ENCODE measurements around the gene ARHGAP21. TPM values are rescaled to one million over a fixed set of nuclear protein-coding genes. Genes with fewer than 3 reads are reported as not detected.

ARHGAP21 gene
- total RNA-seq, 1 experiment from 2014 or later: 115 TPM

DNA sequence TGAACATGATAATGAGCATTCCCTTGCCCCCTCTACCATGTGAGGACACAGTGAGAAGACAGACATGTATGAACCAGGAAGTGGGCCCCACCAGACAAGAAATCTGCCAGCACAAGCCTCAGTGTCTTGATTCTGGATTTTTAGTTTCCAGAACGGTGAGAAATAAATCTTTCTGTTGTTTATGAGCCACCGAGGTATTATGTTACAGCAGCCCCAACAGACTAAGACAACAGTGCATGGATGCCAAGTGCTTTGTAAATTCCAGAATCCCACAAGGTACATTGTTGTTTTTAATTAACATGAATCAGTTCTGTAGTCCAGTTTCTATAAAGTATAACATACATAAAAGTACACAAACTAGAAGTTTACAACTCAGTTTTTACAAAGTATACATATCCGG is 162.2 kb downstream of the ARHGAP21 start:
- no peak overlapping the region for H3K4me2 ChIP-seq
- no peak overlapping the region for H3K27ac ChIP-seq
- BruUV-seq (replicated peaks): no TSS peak
- no peaks in the 10 kb centered on the region for H3K4me1 ChIP-seq (replicated peaks; ENCODE audit: insufficient read depth)
- H3K27me3 ChIP-seq (ENCODE audit: insufficient read depth, low read depth): no peaks in the 10 kb centered on the region
- no peaks in the 10 kb centered on the region for H3K9me2 ChIP-seq (ENCODE audit: insufficient read depth)
- H3F3A ChIP-seq (ENCODE audit: insufficient read depth, low read depth): no peaks in the 10 kb centered on the region
- H3K9me3 ChIP-seq (ENCODE audit: insufficient read depth, low read depth): no peaks in the 10 kb centered on the region
- H3K79me2 ChIP-seq (ENCODE audit: low read depth): no peaks in the 10 kb centered on the region
- no peak overlapping the region for H3K4me3 ChIP-seq
- no peaks in the 10 kb centered on the region for H4K20me1 ChIP-seq (ENCODE audit: insufficient read depth)
- intact Hi-C loops (cut with micrococcal nuclease; ENCODE audit: unreplicated experiment): no loop called here
- ChIA-PET CTCF (no interaction called here), POLR2A (ENCODE audit: unreplicated experiment) (no interaction called here)
- no peaks in the 10 kb centered on the region for H3K36me3 ChIP-seq (ENCODE audit: low read depth)
- TF ChIP-seq, protein P1, sequence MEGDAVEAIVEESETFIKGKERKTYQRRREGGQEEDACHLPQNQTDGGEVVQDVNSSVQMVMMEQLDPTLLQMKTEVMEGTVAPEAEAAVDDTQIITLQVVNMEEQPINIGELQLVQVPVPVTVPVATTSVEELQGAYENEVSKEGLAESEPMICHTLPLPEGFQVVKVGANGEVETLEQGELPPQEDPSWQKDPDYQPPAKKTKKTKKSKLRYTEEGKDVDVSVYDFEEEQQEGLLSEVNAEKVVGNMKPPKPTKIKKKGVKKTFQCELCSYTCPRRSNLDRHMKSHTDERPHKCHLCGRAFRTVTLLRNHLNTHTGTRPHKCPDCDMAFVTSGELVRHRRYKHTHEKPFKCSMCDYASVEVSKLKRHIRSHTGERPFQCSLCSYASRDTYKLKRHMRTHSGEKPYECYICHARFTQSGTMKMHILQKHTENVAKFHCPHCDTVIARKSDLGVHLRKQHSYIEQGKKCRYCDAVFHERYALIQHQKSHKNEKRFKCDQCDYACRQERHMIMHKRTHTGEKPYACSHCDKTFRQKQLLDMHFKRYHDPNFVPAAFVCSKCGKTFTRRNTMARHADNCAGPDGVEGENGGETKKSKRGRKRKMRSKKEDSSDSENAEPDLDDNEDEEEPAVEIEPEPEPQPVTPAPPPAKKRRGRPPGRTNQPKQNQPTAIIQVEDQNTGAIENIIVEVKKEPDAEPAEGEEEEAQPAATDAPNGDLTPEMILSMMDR (conservative IDR thresholded peaks at IDR 0.05): no peak
- no peak for TF ChIP-seq EZH2 (IDR thresholded peaks at IDR 0.05; ENCODE audit: low read depth)
- no peak for DNase-seq
- no peak overlapping the region for H2AFZ ChIP-seq

DNA sequence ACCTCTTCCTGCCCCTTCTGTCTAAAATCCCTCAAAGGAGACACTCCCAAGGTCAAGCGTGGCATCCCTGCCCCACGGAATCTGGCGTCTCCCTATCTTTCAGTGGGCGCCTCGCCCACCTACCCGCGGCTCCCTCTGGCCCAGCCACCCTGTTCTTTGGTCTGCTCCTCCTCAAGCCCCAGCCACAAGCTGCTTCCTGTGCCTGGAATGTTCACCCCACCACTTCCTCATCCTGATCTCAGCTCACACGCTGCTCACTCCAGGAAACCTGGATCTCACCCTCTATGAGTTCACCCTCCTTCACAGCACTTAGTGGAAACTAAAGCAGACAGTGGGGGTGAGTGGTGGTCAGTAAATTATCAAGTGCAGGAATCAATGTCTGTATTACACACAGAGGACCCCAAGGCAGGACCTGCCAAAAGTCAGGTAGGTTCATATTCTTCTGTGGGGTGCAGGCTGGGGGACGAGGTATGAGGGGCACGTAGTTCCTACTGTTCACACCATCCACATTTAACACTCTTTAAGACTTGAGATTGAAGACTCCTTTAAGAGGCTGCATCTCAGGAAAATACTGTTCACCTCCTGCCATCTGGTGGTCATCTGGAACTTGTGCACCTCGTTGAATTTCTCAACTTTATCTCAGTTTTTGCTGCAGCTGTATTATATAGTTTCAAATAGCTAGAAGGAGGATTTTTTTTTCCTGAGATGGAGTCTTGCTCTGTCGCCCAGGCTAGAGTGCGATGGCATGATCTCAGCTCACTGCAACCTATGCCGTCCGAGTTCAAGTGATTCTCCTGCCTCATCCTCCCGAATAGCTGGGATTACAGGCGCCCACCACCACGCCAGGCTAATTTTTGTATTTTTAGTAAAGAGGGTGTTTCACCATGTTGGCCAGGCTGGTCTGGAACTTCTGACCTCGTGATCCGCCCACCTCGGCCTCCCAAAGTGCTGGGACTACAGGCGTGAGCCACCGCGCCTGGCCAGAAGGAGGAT is 166.6 kb downstream of the ARHGAP21 start:
- DNase-seq: peak in 1 of 2 experiments; percentile 47
- ChIA-PET CTCF (interaction anchor here (0.7 kb wide), 1 partner anchor 66 kb away, joined by 3 read pairs; no protein-coding TSS in a partner anchor), POLR2A (ENCODE audit: unreplicated experiment) (no interaction called here)
- intact Hi-C loops (cut with micrococcal nuclease; ENCODE audit: unreplicated experiment): loop anchor here (1.0 to 10.0 kb wide), 2 partner anchors 563 to 668 kb away; no protein-coding TSS in a partner anchor
- H3K4me2 ChIP-seq: no peak overlapping the region
- no peaks in the 10 kb centered on the region for H3K36me3 ChIP-seq (ENCODE audit: low read depth)
- no TSS peak for BruUV-seq (replicated peaks)
- no peak overlapping the region for H2AFZ ChIP-seq
- H3K27me3 ChIP-seq (ENCODE audit: insufficient read depth, low read depth): no peaks in the 10 kb centered on the region
- H3K9me2 ChIP-seq (ENCODE audit: insufficient read depth): no peaks in the 10 kb centered on the region
- H3F3A ChIP-seq (ENCODE audit: insufficient read depth, low read depth): no peaks in the 10 kb centered on the region
- H3K4me3 ChIP-seq: no peak overlapping the region
- H3K9me3 ChIP-seq (ENCODE audit: insufficient read depth, low read depth): no peaks in the 10 kb centered on the region
- H3K79me2 ChIP-seq (ENCODE audit: low read depth): no peaks in the 10 kb centered on the region
- no peaks in the 10 kb centered on the region for H3K4me1 ChIP-seq (replicated peaks; ENCODE audit: insufficient read depth)
- no peak overlapping the region for H3K27ac ChIP-seq
- no peaks in the 10 kb centered on the region for H4K20me1 ChIP-seq (ENCODE audit: insufficient read depth)
- no peak for TF ChIP-seq EZH2 (IDR thresholded peaks at IDR 0.05; ENCODE audit: low read depth)
- TF ChIP-seq, protein P1 (conservative IDR thresholded peaks at IDR 0.05): peak; percentile 75

DNA sequence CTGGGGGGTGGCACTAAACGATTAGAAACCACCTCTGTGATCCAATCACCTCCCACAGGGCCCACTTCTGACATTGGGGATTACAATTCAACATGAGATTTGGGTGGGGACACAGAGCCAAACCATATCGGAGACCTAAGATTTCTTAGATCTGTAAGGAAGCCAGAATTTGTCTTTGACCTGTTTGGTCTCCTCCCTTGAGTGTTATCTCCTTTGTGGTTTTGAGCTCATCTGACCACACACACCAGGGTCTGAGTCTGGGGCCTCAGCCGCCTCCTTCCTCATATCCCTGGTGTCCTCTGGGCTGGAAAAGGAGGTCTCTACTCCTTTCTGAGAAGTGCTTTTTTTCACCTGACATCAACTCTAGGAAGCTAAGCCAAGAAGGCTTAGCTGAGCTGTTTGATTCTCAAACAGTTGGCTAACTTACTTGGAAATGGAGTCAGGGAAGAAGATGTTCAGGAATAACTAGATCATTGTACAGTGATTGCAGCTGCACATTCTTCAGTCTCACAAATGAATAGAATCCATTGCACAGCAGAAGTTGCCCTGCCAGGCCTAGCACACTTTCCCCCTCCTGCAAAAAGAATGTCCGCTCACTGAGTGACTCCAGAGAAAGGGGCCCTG is 167.4 kb downstream of the ARHGAP21 start:
- TF ChIP-seq, protein P1 (conservative IDR thresholded peaks at IDR 0.05): no peak
- no peak for TF ChIP-seq EZH2 (IDR thresholded peaks at IDR 0.05; ENCODE audit: low read depth)
- Histone ChIP-seq H3K4me2 (no peak overlapping the region), H3K4me3 (no peak overlapping the region), H3K79me2 (ENCODE audit: low read depth) (no peaks in the 10 kb centered on the region), H3F3A (ENCODE audit: insufficient read depth, low read depth) (no peaks in the 10 kb centered on the region), H3K27me3 (ENCODE audit: insufficient read depth, low read depth) (no peaks in the 10 kb centered on the region), H3K27ac (no peak overlapping the region), H4K20me1 (ENCODE audit: insufficient read depth) (no peaks in the 10 kb centered on the region), H2AFZ (no peak overlapping the region), H3K36me3 (ENCODE audit: low read depth) (no peaks in the 10 kb centered on the region), H3K9me3 (ENCODE audit: insufficient read depth, low read depth) (no peaks in the 10 kb centered on the region), H3K4me1 (replicated peaks; ENCODE audit: insufficient read depth) (no peaks in the 10 kb centered on the region), H3K9me2 (ENCODE audit: insufficient read depth) (no peaks in the 10 kb centered on the region)
- no TSS peak for BruUV-seq (replicated peaks)
- ChIA-PET POLR2A (ENCODE audit: unreplicated experiment) (no interaction called here), CTCF (interaction anchor here (0.7 kb wide), 1 partner anchor 65 kb away, joined by 3 read pairs; no protein-coding TSS in a partner anchor)
- intact Hi-C loops (cut with micrococcal nuclease; ENCODE audit: unreplicated experiment): loop anchor here (10.0 kb wide), 1 partner anchor 669 kb away; no protein-coding TSS in a partner anchor
- DNase-seq: no peak
